ENCODE results near the gene NEK10. TPM values are rescaled to one million over a fixed set of nuclear protein-coding genes. Genes with fewer than 3 reads are reported as not detected.
A peak's percentile ranks its signal among the peaks of the same experiment; 100 is the strongest.

Gene NEK10
- total RNA-seq, 1 experiment from 2014 or later: 1.7 TPM

DNA sequence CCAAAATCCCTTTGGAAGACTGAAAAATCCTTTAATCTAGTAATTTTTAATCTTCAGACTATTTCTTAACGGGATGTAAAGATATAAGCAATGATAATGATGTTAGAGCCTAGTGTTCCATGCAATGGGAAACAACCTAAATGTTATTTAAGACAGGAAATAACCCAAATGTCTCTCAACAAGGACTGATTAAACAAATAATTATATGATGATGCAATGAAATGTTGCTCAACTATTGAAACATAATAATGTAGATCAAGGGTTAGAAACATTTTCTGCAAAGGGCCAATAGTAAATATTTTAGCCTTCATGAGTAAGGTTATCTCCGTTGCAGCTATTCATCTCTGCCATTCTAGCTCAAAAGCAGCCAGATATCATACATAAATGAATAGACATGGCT, 275.4 kb downstream of the NEK10 start:
- Histone ChIP-seq H3K4me3 (ENCODE audit: low read length) (no peak overlapping the region), H3K79me2 (ENCODE audit: low read length) (no peaks in the 10 kb centered on the region), H3K36me3 (ENCODE audit: low read depth, low read length) (no peaks in the 10 kb centered on the region), H3F3A (ENCODE audit: low read length, unreplicated experiment) (no peaks in the 10 kb centered on the region), H3K27me3 (ENCODE audit: low read length) (no peaks in the 10 kb centered on the region), H3K27ac (ENCODE audit: low read length) (no peak overlapping the region), H3K9me3 (ENCODE audit: low read length) (no peaks in the 10 kb centered on the region), H3K9ac (ENCODE audit: low read length) (no peak overlapping the region), H3K4me1 (ENCODE audit: insufficient read depth, low read length) (no peaks in the 10 kb centered on the region), H3K9me2 (replicated peaks; ENCODE audit: low read length) (no peaks in the 10 kb centered on the region), H2AFZ (ENCODE audit: low read length) (no peak overlapping the region), H3K4me2 (ENCODE audit: low read length) (no peak overlapping the region), H4K20me1 (ENCODE audit: low read length) (no peaks in the 10 kb centered on the region)
- POLR2A ChIA-PET (ENCODE audit: unreplicated experiment): no interaction called here
- TF ChIP-seq CTCF (conservative IDR thresholded peaks at IDR 0.05; ENCODE audit: low read depth, low read length) (no peak), EZH2 (IDR thresholded peaks at IDR 0.05; ENCODE audit: low read length, unreplicated experiment) (no peak), EZH2phosphoT487 (IDR thresholded peaks at IDR 0.05; ENCODE audit: borderline replicate concordance, low read length) (no peak)
- ATAC-seq (no peak), DNase-seq (peak; percentile 13)
- BruUV-seq (replicated peaks): no TSS peak
- CTCF ChIA-PET: no interaction called here
- intact Hi-C loops (cut with micrococcal nuclease): no loop called here

- no peaks in the 10 kb centered on the region for H3K36me3 ChIP-seq (ENCODE audit: low read depth, low read length)
- intact Hi-C loops (cut with micrococcal nuclease): no loop called here
- no peak overlapping the region for H3K9ac ChIP-seq (ENCODE audit: low read length)
- H4K20me1 ChIP-seq (ENCODE audit: low read length): no peaks in the 10 kb centered on the region
- no peaks in the 10 kb centered on the region for H3K4me1 ChIP-seq (ENCODE audit: insufficient read depth, low read length)
- no peaks in the 10 kb centered on the region for H3K27me3 ChIP-seq (ENCODE audit: low read length)
- no peak for DNase-seq
- H3K9me3 ChIP-seq (ENCODE audit: low read length): no peaks in the 10 kb centered on the region
- H2AFZ ChIP-seq (ENCODE audit: low read length): no peak overlapping the region
- no peak overlapping the region for H3K27ac ChIP-seq (ENCODE audit: low read length)
- no peaks in the 10 kb centered on the region for H3K79me2 ChIP-seq (ENCODE audit: low read length)
- ChIA-PET POLR2A (ENCODE audit: unreplicated experiment) (no interaction called here), CTCF (no interaction called here)
- H3K4me3 ChIP-seq (ENCODE audit: low read length): no peak overlapping the region
- no peaks in the 10 kb centered on the region for H3F3A ChIP-seq (ENCODE audit: low read length, unreplicated experiment)
- BruUV-seq (replicated peaks): no TSS peak
- no peak for ATAC-seq
- no peak overlapping the region for H3K4me2 ChIP-seq (ENCODE audit: low read length)
- H3K9me2 ChIP-seq (replicated peaks; ENCODE audit: low read length): no peaks in the 10 kb centered on the region
- TF ChIP-seq EZH2phosphoT487 (IDR thresholded peaks at IDR 0.05; ENCODE audit: borderline replicate concordance, low read length) (no peak), EZH2 (IDR thresholded peaks at IDR 0.05; ENCODE audit: low read length, unreplicated experiment) (no peak), CTCF (conservative IDR thresholded peaks at IDR 0.05; ENCODE audit: low read depth, low read length) (no peak)
These were observed 278.7 kb downstream of the NEK10 start for GRCh38 chr3:27090275-27091041.

- POLR2A ChIA-PET (ENCODE audit: unreplicated experiment): no interaction called here
- Histone ChIP-seq H3F3A (ENCODE audit: low read length, unreplicated experiment) (no peaks in the 10 kb centered on the region), H3K9me3 (ENCODE audit: low read length) (no peaks in the 10 kb centered on the region), H3K27ac (ENCODE audit: low read length) (no peak overlapping the region), H3K79me2 (ENCODE audit: low read length) (no peaks in the 10 kb centered on the region), H3K36me3 (ENCODE audit: low read depth, low read length) (no peaks in the 10 kb centered on the region), H3K4me3 (ENCODE audit: low read length) (no peak overlapping the region), H3K9ac (ENCODE audit: low read length) (no peak overlapping the region), H4K20me1 (ENCODE audit: low read length) (no peaks in the 10 kb centered on the region), H3K27me3 (ENCODE audit: low read length) (no peaks in the 10 kb centered on the region), H3K4me1 (ENCODE audit: insufficient read depth, low read length) (no peaks in the 10 kb centered on the region), H3K9me2 (replicated peaks; ENCODE audit: low read length) (no peaks in the 10 kb centered on the region), H3K4me2 (ENCODE audit: low read length) (no peak overlapping the region), H2AFZ (ENCODE audit: low read length) (no peak overlapping the region)
- intact Hi-C loops (cut with micrococcal nuclease): no loop called here
- no peak for TF ChIP-seq EZH2phosphoT487 (IDR thresholded peaks at IDR 0.05; ENCODE audit: borderline replicate concordance, low read length)
- BruUV-seq (replicated peaks): no TSS peak
- ATAC-seq (no peak), DNase-seq (no peak)
- CTCF ChIA-PET: no interaction called here
These were observed 279.5 kb downstream of the NEK10 start for GRCh38 chr3:27089645-27090044.

All from PC-3 (cell line).